Smooth muscle cell (in vitro differentiated cells): ENCODE data around the gene MISP. TPM values are rescaled to one million over a fixed set of nuclear protein-coding genes. Genes with fewer than 3 reads are reported as not detected.
"Not testable (repeated sequence)": the region's sequence is repeated elsewhere in the genome, so short reads cannot be mapped to it uniquely, and the experiment has no call there.

ENCODE experiments used
- DNase-seq: peaks from one replicate; lab custom pipeline; 2025; ENCODE audit not compliant: unreplicated experiment; lab: John Stamatoyannopoulos, UW
- H2AFZ ChIP-seq: fragments of 200-600 bp; sonication (generic); 2 replicates; pipeline ENCODE4 v1.6.0; 2016; ENCODE audit warnings: antibody characterized with exemption, low read depth, mild to moderate bottlenecking
- H3F3A ChIP-seq: fragments of 200-600 bp; sonication (generic); 2 replicates; pipeline ENCODE4 v1.6.0; 2017; ENCODE audit warnings: antibody characterized with exemption, low read depth
- H3K27ac ChIP-seq: fragments of 200-600 bp; sonication (generic); 2 replicates; pipeline ENCODE4 v1.5.1; 2016; ENCODE audit warnings: low read depth, mild to moderate bottlenecking
- H3K27me3 ChIP-seq: fragments of 200-600 bp; sonication (generic); 2 replicates; pipeline ENCODE4 v1.6.1; 2016; ENCODE audit warnings: low read depth, mild to moderate bottlenecking
- H3K36me3 ChIP-seq: fragments of 200-600 bp; sonication (generic); 2 replicates; pipeline ENCODE4 v1.5.1; 2016; ENCODE audit warnings: low read depth
- H3K4me1 ChIP-seq: fragments of 200-600 bp; sonication (generic); 2 replicates; pipeline ENCODE4 v1.5.1; 2016; ENCODE audit warnings: low read depth
- H3K4me2 ChIP-seq: fragments of 200-600 bp; sonication (generic); 2 replicates; pipeline ENCODE4 v1.6.0; 2016; ENCODE audit warnings: mild to moderate bottlenecking
- H3K4me3 ChIP-seq: fragments of 200-600 bp; sonication (generic); 2 replicates; pipeline ENCODE4 v1.5.1; 2016; ENCODE audit warnings: mild to moderate bottlenecking
- H3K79me2 ChIP-seq: fragments of 200-600 bp; sonication (generic); 2 replicates; pipeline ENCODE4 v1.6.0; 2016; ENCODE audit warnings: low read depth, mild to moderate bottlenecking
- H3K9ac ChIP-seq: fragments of 200-600 bp; sonication (generic); 2 replicates; pipeline ENCODE4 v1.6.0; 2016; ENCODE audit warnings: low read depth
- H3K9me3 ChIP-seq: fragments of 200-600 bp; sonication (generic); replicated peaks from 2 replicates; pipeline ENCODE4 v1.5.1; 2016; ENCODE audit warnings: low read depth
- H4K20me1 ChIP-seq: fragments of 200-600 bp; sonication (generic); 2 replicates; pipeline ENCODE4 v1.6.0; 2016; ENCODE audit warnings: low read depth
- WGBS: methylation state at CpG from one replicate; pipeline ENCODE4 v1.1.7; 2016; ENCODE audit warnings: low lambda C conversion rate; 5-methylcytosine and 5-hydroxymethylcytosine counted together
- polyA plus RNA-seq: library from polyadenylated mRNA; unstranded; fragments of >200 nt; fragmentation: Nextera tagmentation; extraction: Ambion mirVana; gene quantifications from 2 replicates; pipeline ENCODE4 v1.2.1, GENCODE V29; 2016
- total RNA-seq: library from RNA; depleted of rRNA; stranded (reverse); fragments of >200 nt; gene quantifications from 2 replicates; pipeline ENCODE4 v1.2.3, GENCODE V29; 2014
- TF ChIP-seq, protein P1 (sequence below): fragments of 200-600 bp; sonication (generic); IDR thresholded peaks from 2 replicates; pipeline ENCODE4 v1.5.1; 2017; ENCODE audit warnings: borderline replicate concordance, mild to moderate bottlenecking, antibody characterized with exemption; ENCODE audit not compliant: insufficient read depth, poor library complexity, severe bottlenecking

MISP gene
- total and polyA plus RNA-seq, 2 experiments from 2014 or later: 1.2 to 1.7 TPM

DNA sequence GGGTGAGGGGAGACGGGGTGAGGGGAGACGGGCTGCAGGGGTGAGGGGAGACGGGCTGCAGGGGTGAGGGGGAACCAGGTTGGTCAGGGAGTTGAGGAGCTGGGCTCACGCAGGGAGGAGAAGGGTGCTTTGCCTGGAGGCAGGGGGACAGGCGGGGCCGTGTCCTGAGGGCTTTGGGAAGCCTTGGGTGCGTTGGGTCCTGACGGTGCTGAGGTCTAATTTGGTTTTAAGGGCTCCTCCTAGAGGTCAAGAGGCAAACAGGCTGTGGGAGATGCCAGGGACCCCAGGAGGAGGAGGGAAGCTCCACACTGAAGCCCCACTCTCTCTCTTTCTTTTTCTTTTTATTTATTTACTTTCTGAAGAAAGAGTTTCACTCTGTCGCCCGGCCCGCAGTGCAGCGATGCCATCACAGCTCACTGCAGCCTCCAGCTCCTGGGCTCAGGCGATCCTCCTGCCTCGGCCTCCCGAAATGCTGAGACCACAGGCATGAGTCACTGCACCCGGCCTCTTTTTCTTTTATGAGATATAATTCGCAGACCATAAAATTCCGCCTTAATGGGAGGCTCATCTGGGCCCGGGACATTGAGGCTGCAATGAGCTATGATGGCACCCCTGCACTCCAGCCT lies 9.3 kb upstream of the MISP start:
- Histone ChIP-seq H2AFZ (no peak overlapping the region), H3K4me1 (no peaks in the 10 kb centered on the region), H3K4me2 (no peak overlapping the region), H3K9ac (no peak overlapping the region), H3K27ac (no peak overlapping the region), H3K4me3 (no peak overlapping the region), H3K27me3 (no peaks in the 10 kb centered on the region), H3K36me3 (no peaks in the 10 kb centered on the region), H3F3A (no peaks in the 10 kb centered on the region), H4K20me1 (no peaks in the 10 kb centered on the region), H3K79me2 (no peaks in the 10 kb centered on the region), H3K9me3 (no peaks in the 10 kb centered on the region)
- TF ChIP-seq, protein P1, sequence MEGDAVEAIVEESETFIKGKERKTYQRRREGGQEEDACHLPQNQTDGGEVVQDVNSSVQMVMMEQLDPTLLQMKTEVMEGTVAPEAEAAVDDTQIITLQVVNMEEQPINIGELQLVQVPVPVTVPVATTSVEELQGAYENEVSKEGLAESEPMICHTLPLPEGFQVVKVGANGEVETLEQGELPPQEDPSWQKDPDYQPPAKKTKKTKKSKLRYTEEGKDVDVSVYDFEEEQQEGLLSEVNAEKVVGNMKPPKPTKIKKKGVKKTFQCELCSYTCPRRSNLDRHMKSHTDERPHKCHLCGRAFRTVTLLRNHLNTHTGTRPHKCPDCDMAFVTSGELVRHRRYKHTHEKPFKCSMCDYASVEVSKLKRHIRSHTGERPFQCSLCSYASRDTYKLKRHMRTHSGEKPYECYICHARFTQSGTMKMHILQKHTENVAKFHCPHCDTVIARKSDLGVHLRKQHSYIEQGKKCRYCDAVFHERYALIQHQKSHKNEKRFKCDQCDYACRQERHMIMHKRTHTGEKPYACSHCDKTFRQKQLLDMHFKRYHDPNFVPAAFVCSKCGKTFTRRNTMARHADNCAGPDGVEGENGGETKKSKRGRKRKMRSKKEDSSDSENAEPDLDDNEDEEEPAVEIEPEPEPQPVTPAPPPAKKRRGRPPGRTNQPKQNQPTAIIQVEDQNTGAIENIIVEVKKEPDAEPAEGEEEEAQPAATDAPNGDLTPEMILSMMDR: no peak
- 82% methylated on average over 15 of the region's 19 CpGs for WGBS
- DNase-seq: no peak

GRCh38 chr19:742540-743075 lies 8.3 kb upstream of the MISP start:
- TF ChIP-seq, protein P1: no peak
- Histone ChIP-seq H3K4me2 (no peak overlapping the region), H3K4me3 (no peak overlapping the region), H3K36me3 (no peaks in the 10 kb centered on the region), H3K9me3 (no peaks in the 10 kb centered on the region), H4K20me1 (no peaks in the 10 kb centered on the region), H3K79me2 (no peaks in the 10 kb centered on the region), H3K9ac (no peak overlapping the region), H3K4me1 (no peaks in the 10 kb centered on the region), H3K27me3 (no peaks in the 10 kb centered on the region), H3F3A (no peaks in the 10 kb centered on the region), H2AFZ (no peak overlapping the region), H3K27ac (no peak overlapping the region)
- WGBS: 96% methylated on average over 24 of the region's 24 CpGs
- DNase-seq: no peak

GRCh38 chr19:743168-743687 lies 7.7 kb upstream of the MISP start:
- no peaks in the 10 kb centered on the region for H4K20me1 ChIP-seq
- DNase-seq: no peak
- no peaks in the 10 kb centered on the region for H3F3A ChIP-seq
- TF ChIP-seq, protein P1: no peak
- H3K27me3 ChIP-seq: no peaks in the 10 kb centered on the region
- H3K9ac ChIP-seq: no peak overlapping the region
- no peak overlapping the region for H3K27ac ChIP-seq
- no peak overlapping the region for H3K4me2 ChIP-seq
- H2AFZ ChIP-seq: no peak overlapping the region
- WGBS: 90% methylated on average over 13 of the region's 13 CpGs
- H3K4me1 ChIP-seq: no peaks in the 10 kb centered on the region
- H3K9me3 ChIP-seq: no peaks in the 10 kb centered on the region
- H3K36me3 ChIP-seq: no peaks in the 10 kb centered on the region
- H3K4me3 ChIP-seq: no peak overlapping the region
- no peaks in the 10 kb centered on the region for H3K79me2 ChIP-seq

DNA sequence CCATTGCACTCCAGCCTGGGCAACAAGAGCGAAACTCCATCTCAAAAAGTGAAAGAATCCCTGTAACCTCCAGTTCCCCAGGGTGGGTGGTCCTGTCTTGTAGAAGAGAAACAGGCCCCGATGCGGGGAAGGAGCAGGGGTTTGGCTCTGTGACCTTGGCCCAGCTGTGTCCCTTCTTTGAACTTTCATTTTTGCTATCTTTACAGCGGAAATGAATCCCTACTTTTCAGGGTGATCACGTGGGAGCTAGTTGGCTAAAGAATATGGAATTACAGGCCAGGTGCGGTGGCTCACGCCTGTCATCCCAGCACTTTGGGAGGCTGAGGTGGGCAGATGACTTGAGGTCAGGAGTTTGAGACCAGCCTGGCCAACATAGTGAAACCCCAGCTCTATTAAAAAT lies 5.8 kb upstream of the MISP start:
- not testable (repeated sequence) for H3K36me3 ChIP-seq, H3K9me3 ChIP-seq, H3K27me3 ChIP-seq, H3F3A ChIP-seq, DNase-seq, H3K27ac ChIP-seq, H3K9ac ChIP-seq, H3K4me3 ChIP-seq, H4K20me1 ChIP-seq, H3K4me2 ChIP-seq, H2AFZ ChIP-seq, H3K79me2 ChIP-seq, H3K4me1 ChIP-seq
- WGBS: 89% methylated on average over 7 of the region's 7 CpGs
